Body of pancreas (tissue), 4 donors: ENCODE data around the gene DCUN1D5. TPM values are rescaled to one million over a fixed set of nuclear protein-coding genes. Genes with fewer than 3 reads are reported as not detected.
"Not testable (repeated sequence)": the region's sequence is repeated elsewhere in the genome, so short reads cannot be mapped to it uniquely, and the experiment has no call there.

Experiments used
- ATAC-seq: fragments of 150-250 bp; one replicate; pipeline ENCODE4 v1.9.1; 2016
- DNase-seq, 4 donors: peaks; one replicate each; pipeline ENCODE4 v3.0.0-alpha.2; 2019
- H3K27ac ChIP-seq, 4 donors: fragments of 200-600 bp; sonication (generic); 1 replicate in 3 of 4; 2 replicates in 1 of 4; pipeline versions ENCODE4 v1.5.1 to v1.6.1; 2016 to 2019; ENCODE audit warnings: mild to moderate bottlenecking in 1 of 4, mixed read lengths in 1 of 4, moderate library complexity in 1 of 4
- H3K27me3 ChIP-seq, 2 donors: fragments of 200-600 bp; sonication (generic); one replicate each; pipeline ENCODE4 v1.6.0; 2016; ENCODE audit warnings: mild to moderate bottlenecking in 1 of 2
- H3K36me3 ChIP-seq, 2 donors: fragments of 200-600 bp; sonication (generic); replicated peaks in 1 of 2; 2 replicates each; pipeline ENCODE4 v1.5.1; 2016; ENCODE audit warnings: low read depth in 2 of 2; ENCODE audit not compliant: insufficient read depth in 1 of 2
- H3K4me1 ChIP-seq: fragments of 200-600 bp; sonication (generic); one replicate; pipeline ENCODE4 v1.6.0; 2016
- H3K4me3 ChIP-seq, 2 donors: fragments of 200-600 bp; sonication (generic); 1 replicate in 1 of 2; 2 replicates in 1 of 2; pipeline ENCODE4 v1.5.1; 2016 to 2019
- H3K9me3 ChIP-seq, 3 donors: fragments of 200-600 bp; sonication (generic); 1 replicate in 2 of 3; 2 replicates in 1 of 3; pipeline ENCODE4 v1.5.1; 2016
- POLR2A ChIP-seq, 3 donors: fragments of 450-650 bp; IDR thresholded peaks; one replicate each; pipeline ENCODE4 v1.6.1; 2016; ENCODE audit warnings: antibody characterized with exemption in 3 of 3, mild to moderate bottlenecking in 2 of 3
- WGBS, 2 donors: methylation state at CpG; one replicate each; pipeline ENCODE4 v1.1.5; 2017; 5-methylcytosine and 5-hydroxymethylcytosine counted together
- intact Hi-C: fragments of 100-400 bp; cut with DNase I; formaldehyde crosslinking; loops from one replicate; pipeline ENCODE4 v1.15.1; 2023
- total RNA-seq, 2 donors: library from RNA; depleted of rRNA; stranded (reverse); fragments of >200 nt; gene quantifications; one replicate each; pipeline ENCODE4 v1.1.0, GENCODE V29; 2016
- TF ChIP-seq, protein P1 (sequence below), 7 experiments: fragments of 450-650 bp in 4 of 7; fragments of 200-600 bp in 3 of 7; sonication (generic) in 3 of 7; IDR thresholded peaks; one replicate each; pipeline ENCODE4 v1.5.1; 2016 to 2019; ENCODE audit warnings: antibody characterized with exemption in 7 of 7

Gene DCUN1D5
- total RNA-seq, 2 donors from 2014 or later, result 16.6 to 70.5 TPM

GRCh38 chr11:103042161-103042560 is 49.8 kb downstream of the DCUN1D5 start:
- Histone ChIP-seq H3K9me3 (no peaks in the 10 kb centered on the region), H3K36me3 (no peaks in the 10 kb centered on the region), H3K4me3 (no peak overlapping the region), H3K27me3 (no peaks in the 10 kb centered on the region), H3K4me1 (peaks cover 16% of the 10 kb centered on the region), H3K27ac (no peak overlapping the region)
- DNase-seq, result no peak
- TF ChIP-seq, protein P1, sequence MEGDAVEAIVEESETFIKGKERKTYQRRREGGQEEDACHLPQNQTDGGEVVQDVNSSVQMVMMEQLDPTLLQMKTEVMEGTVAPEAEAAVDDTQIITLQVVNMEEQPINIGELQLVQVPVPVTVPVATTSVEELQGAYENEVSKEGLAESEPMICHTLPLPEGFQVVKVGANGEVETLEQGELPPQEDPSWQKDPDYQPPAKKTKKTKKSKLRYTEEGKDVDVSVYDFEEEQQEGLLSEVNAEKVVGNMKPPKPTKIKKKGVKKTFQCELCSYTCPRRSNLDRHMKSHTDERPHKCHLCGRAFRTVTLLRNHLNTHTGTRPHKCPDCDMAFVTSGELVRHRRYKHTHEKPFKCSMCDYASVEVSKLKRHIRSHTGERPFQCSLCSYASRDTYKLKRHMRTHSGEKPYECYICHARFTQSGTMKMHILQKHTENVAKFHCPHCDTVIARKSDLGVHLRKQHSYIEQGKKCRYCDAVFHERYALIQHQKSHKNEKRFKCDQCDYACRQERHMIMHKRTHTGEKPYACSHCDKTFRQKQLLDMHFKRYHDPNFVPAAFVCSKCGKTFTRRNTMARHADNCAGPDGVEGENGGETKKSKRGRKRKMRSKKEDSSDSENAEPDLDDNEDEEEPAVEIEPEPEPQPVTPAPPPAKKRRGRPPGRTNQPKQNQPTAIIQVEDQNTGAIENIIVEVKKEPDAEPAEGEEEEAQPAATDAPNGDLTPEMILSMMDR (IDR thresholded peaks at IDR 0.05), result no peak
- no peak for TF ChIP-seq POLR2A (IDR thresholded peaks at IDR 0.05)
- intact Hi-C loops, result no loop called here
- no peak for ATAC-seq
- WGBS, 2 donors, result 80 to 89% methylated on average over 2 of the region's 2 CpGs

DNA sequence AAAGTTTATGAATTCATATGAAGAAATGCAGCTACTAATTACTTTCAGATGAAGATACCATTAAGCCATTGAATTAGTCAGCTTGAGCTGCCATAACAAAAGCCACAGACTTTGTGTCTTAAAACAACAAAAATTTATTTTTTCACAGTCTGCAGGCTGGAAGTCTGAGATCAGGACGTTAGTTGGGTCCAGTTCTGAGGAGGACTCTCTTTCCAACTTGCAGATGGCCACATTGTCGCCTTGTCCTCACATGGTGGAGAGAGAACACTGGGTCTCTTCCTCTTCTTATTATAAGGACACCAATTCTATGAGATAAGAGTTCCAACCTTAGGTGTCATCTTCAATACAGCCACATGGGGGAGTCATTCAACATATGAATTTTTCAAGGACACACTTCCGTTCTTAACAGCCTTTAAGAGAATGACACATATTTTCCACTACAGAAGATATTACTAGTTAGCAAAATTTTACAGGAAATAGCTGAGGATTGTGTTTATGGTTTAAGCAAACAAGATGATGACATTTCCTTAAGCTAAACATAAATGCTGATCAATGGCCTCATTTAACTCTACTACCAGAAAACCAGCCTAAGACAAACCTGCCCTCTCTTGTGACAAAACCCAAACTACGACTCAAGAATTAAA is 56.0 kb downstream of the DCUN1D5 start:
- H3K9me3 ChIP-seq, result no peaks in the 10 kb centered on the region
- H3K4me1 ChIP-seq, result no peaks in the 10 kb centered on the region
- ATAC-seq (peak; percentile 96), DNase-seq (peak; percentile 32 to 74 (median 48))
- H3K27ac ChIP-seq, result peak overlapping the region in 1 of 4 donors; percentile 12
- no peaks in the 10 kb centered on the region for H3K36me3 ChIP-seq
- intact Hi-C loops, result no loop called here
- TF ChIP-seq, protein P1 (IDR thresholded peaks at IDR 0.05), result peak; percentile 11 to 80 (median 71)
- no peak for TF ChIP-seq POLR2A (IDR thresholded peaks at IDR 0.05)
- no peak overlapping the region for H3K4me3 ChIP-seq
- no peaks in the 10 kb centered on the region for H3K27me3 ChIP-seq
- 15 to 17% methylated on average over 4 of the region's 4 CpGs for WGBS, 2 donors

GRCh38 chr11:103035216-103035615 is 56.7 kb downstream of the DCUN1D5 start:
- no peaks in the 10 kb centered on the region for H3K27me3 ChIP-seq
- H3K9me3 ChIP-seq, result no peaks in the 10 kb centered on the region
- no peak for TF ChIP-seq POLR2A (IDR thresholded peaks at IDR 0.05)
- TF ChIP-seq, protein P1 (IDR thresholded peaks at IDR 0.05), result no peak
- ATAC-seq, result no peak
- H3K4me3 ChIP-seq, result no peak overlapping the region
- H3K36me3 ChIP-seq, result no peaks in the 10 kb centered on the region
- no peak for DNase-seq
- H3K27ac ChIP-seq, result no peak overlapping the region
- intact Hi-C loops, result no loop called here
- no peaks in the 10 kb centered on the region for H3K4me1 ChIP-seq

GRCh38 chr11:103031834-103032233 is 60.1 kb downstream of the DCUN1D5 start:
- TF ChIP-seq, protein P1 (IDR thresholded peaks at IDR 0.05), result no peak
- H3K27ac ChIP-seq, result no peak overlapping the region
- no peaks in the 10 kb centered on the region for H3K4me1 ChIP-seq
- DNase-seq (no peak), ATAC-seq (no peak)
- H3K9me3 ChIP-seq, result no peaks in the 10 kb centered on the region
- no peaks in the 10 kb centered on the region for H3K36me3 ChIP-seq
- no peaks in the 10 kb centered on the region for H3K27me3 ChIP-seq
- no peak overlapping the region for H3K4me3 ChIP-seq
- intact Hi-C loops, result no loop called here
- 74 to 88% methylated on average over 2 of the region's 2 CpGs for WGBS, 2 donors

DNA sequence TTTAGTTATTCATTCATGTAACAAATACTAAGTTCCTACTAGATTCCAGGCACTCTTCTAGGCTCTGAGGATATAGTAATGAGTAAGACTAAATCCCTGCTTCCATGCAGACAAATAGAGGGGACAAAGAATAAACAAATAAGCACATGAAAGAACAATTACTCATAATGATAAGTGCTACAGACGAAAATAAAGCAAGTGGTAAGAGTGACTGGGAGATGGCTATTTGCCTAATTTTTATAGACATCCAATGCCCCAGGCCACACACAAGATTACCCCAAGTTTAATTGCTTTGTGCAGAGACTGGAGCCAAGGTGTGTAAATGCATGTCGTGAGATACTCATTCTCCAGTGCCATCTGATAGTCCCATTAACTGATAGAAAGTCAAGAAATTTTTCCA is 62.6 kb downstream of the DCUN1D5 start:
- Histone ChIP-seq H3K36me3 (no peaks in the 10 kb centered on the region), H3K27ac (no peak overlapping the region), H3K4me1 (no peaks in the 10 kb centered on the region), H3K4me3 (no peak overlapping the region), H3K9me3 (no peaks in the 10 kb centered on the region), H3K27me3 (no peaks in the 10 kb centered on the region)
- DNase-seq (no peak), ATAC-seq (no peak)
- intact Hi-C loops, result no loop called here
- 35 to 41% methylated on average over 2 of the region's 2 CpGs for WGBS, 2 donors
- TF ChIP-seq, protein P1 (IDR thresholded peaks at IDR 0.05), result no peak
- TF ChIP-seq POLR2A (IDR thresholded peaks at IDR 0.05), result no peak

GRCh38 chr11:103028304-103029020 is 63.5 kb downstream of the DCUN1D5 start:
- H3K4me1 ChIP-seq, H3K27me3 ChIP-seq, ATAC-seq, intact Hi-C loops, H3K9me3 ChIP-seq, H3K36me3 ChIP-seq, DNase-seq, H3K27ac ChIP-seq, H3K4me3 ChIP-seq: not testable (repeated sequence)
- WGBS, 2 donors, result 64 to 67% methylated on average over 5 to 7 of the region's 7 CpGs
